GM21786 (cell line): Measurements from ENCODE around the gene PLCG1.

ENCODE experiments used
- ATAC-seq: cut with Tn5 transposase; IDR thresholded peaks from one replicate; pipeline ENCODE4 v1.9.1; 2021; ENCODE audit not compliant: unreplicated experiment

PLCG1 gene

DNA sequence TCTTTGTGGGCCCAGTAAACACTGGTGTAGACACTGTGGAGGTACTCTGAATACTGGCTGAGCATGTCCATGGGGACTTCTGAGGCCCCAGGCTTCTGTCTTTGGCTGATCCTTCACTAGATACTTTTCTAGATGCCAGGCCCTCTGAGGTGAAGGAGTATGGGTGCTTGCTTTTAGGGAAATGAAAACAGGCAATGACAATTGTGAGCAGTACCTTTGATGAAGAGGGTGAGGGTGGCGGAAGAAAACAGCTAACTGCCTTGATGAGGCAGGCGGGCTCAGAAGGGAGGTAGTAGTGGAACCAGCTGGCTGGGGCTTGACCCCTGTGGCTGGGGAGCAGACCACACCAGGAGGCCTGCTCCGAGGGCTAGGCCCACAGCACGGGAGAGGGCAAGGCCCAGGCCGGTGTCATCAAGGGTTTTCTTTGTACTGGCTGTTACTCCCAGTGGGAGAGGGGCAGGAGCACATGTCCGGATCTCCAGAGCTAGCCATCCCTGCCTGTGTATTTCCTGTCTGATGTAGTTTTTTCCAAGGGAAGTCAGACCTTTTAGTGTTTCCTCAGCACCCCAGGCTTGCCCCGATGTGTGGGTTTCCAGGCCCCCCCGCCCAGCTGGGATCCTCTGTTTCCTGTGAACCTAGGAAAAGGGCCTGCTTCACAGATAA is 3.9 kb downstream of the PLCG1 start:
- ATAC-seq: no peak

- no peak for ATAC-seq
Observed at GRCh38 chr20:41142245-41142644, 4.9 kb downstream of the PLCG1 start.

- no peak for ATAC-seq
Observed at GRCh38 chr20:41142919-41143318, 5.6 kb downstream of the PLCG1 start.

DNA sequence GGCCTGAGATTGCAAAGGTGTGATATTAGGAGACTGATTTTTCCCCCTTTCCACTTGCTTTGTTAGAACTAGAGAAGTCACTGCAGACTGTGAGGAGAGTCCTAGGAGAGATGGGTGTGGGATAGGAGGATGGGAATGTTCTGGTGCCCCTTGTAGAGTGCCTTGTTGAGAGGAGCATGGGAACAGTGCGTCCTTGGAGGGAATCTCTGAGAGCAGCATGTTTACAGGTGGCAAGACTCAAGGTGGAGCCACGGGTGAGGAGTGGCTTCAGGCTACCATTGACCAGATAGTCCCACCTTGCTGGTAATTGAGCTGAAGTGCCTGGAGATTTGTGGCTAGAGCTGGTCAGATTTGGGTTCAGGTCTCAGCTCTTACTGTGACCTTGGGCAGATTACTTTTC is 6.0 kb downstream of the PLCG1 start:
- ATAC-seq: no peak

GRCh38 chr20:41145317-41145716 is 8.0 kb downstream of the PLCG1 start:
- ATAC-seq: no peak

DNA sequence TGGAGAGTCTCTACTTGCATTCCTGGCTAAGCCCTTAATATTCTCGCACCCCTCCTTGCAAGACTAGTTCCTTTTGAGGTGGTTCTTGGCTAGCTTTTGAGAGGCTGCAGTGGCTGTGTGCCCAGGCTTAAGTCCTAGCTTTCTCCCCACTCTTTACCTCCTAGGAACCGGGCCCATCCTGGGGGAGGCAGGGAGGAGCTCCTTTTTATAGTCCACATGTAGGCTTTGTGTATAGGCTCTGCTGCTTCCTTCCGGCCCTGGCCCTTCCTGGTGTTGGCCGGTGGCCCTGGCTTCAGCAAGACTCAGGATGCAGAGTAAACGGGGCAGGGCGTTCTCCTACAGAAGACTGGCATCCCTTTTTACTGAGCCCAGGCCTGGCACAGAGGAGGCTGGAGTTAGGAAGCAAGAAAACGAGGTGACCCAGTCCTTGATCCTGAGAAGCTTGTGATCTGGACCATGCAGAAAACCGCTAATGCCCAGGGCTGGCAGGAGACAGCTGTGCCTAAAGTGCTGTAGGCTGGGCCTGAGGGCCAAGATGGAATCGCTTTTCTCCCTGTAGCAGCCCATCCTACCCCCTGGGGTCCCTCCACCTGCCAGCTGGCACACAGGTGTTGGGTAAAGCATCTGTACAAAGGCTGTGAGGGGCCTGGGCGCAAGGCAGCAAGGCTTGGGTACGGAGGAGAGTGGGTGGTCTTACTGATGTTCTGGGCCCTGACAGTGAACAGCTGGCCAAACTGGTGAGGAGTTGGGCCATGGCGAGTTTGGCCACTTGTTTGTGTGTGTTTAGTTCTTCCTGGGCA is 8.7 kb downstream of the PLCG1 start:
- no peak for ATAC-seq

- no peak for ATAC-seq
Observed at GRCh38 chr20:41147767-41148191, 10.4 kb downstream of the PLCG1 start.

- no peak for ATAC-seq
Observed at GRCh38 chr20:41148942-41149341, 11.6 kb downstream of the PLCG1 start.

- ATAC-seq: no peak
Observed at GRCh38 chr20:41150664-41151063, 13.3 kb downstream of the PLCG1 start.

DNA sequence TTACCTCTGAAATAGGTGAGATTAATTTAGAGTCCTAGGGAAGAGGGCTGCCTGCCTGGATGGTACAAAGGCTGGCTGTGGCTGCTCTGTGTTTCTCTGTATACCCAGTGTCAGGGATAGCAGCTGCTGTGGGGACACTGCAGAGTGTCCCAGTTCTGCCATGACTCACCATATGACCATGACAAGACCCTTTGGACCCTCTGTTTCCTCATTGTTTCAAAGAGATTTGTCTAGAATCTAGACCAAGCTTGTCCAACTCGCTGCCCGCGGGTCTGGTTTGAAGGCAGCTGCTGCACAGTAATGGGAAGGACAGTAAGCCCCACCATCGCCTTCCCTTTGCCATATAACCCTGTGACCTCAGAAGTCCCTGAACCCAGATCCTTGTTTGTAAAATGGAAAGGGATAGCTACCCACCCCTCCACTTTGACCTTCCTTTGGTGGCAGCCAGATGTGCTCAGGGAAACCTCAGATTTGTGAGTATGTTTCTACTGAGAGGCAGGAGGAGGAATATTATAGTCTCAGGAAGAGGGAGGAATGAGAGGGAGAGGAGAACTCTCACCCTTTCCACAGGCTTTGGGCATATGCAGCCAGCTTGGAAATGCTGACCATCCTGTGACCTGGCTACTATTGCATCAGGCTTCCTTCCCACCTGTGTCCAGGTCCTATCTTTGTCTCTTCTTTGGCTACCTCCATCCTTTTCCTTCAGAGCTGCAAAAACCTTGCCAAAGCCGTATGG is 14.0 kb downstream of the PLCG1 start:
- ATAC-seq: no peak

DNA sequence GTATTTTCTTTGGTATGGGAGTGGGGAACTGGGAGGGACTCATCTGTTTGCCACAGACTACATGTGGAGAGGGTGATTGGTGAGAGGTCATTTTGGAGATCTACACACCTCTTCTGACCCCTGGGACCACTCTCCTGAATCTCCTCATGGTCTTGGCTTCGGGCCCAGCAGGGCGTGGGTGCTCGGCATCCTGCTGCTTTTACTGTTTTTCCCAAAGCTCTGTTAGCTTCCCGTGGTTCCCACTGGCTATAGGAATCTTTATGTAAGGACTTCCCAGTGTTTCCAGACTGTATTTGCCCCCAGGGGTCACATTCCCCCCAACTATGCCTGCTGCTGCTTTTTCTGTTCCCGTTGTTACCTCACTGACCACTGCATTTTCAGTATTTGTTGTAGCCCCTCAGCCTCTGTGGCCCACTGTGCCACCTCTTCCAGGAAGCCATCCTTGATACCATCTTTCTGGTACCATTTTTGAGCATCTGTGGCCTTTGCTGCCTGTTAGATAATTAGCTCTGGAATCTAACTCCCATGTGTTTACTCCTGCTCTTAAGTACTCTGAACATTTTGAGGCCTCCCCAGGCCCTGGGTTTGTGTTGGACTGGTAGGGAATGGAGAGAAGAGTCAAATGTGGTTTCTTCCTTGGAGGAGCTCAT is 14.9 kb downstream of the PLCG1 start:
- ATAC-seq: no peak

DNA sequence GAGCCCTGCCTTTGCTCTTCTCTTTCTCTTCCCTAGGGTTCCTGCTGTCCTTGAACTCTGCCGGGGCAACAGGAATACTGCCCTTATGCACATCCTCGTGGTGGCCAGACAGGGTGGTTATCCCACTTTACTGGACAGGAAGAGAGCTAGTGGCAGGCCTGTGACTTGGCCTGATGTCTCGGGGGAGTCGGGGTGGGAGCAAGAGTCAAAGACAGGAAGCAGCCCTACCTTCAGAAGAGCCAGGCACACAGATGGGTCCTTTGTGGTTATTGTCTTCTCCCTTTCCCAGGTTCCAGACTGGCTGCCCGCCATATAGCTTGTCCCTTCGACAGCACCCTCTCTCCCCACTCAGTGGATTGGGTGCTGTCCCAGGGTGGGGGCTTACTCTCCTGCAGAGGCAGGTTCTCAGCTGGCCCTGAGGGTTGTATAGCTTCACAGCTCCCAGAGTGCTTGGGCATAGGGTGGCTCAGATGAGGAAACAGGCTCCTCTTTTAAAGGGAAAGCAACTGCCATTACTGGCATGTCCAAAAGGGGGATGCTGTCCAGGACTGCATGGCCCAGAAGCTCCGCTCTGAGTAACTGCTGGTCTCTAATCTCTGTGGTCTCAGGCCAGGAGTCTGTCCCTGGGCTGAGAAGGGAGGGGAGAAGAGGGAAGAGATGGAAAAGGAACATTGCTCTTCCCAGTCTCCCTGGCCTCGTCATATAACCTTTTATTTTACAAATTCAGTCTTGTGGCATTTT is 17.3 kb downstream of the PLCG1 start:
- ATAC-seq: no peak

- no peak for ATAC-seq
Observed at GRCh38 chr20:41155261-41155660, 17.9 kb downstream of the PLCG1 start.

- ATAC-seq: no peak
Observed at GRCh38 chr20:41158082-41158625, 20.8 kb downstream of the PLCG1 start.

DNA sequence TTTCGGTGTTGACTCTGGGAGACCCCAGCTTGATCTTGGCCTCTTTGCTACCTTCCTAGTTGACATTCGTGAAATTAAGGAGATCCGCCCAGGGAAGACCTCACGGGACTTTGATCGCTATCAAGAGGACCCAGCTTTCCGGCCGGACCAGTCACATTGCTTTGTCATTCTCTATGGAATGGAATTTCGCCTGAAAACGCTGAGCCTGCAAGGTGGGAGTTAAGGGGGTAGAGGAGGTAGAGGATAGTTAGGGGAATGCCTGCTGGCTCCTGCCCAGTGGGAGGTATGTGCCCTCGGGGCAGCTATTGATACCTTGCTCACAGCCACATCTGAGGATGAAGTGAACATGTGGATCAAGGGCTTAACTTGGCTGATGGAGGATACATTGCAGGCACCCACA is 22.2 kb downstream of the PLCG1 start:
- ATAC-seq: no peak

DNA sequence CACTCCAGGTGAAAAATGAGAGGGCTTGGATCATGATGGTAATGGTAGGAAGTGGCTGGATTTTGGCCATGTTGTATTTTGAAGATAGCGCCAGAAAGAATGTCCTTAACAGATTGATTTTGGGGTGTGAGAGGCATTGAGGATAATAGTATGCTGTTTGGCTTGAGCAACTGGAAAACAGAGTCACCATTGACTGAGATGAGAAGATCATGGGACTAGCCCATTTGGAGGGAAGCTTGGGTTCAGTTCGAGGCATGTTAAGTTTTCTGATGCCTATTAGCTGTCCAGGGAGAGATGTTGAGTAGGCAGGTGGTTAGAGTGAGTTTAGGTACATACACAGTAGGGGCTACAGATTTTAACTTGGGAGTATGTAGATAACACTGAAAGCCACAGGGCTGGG is 23.3 kb downstream of the PLCG1 start:
- no peak for ATAC-seq

DNA sequence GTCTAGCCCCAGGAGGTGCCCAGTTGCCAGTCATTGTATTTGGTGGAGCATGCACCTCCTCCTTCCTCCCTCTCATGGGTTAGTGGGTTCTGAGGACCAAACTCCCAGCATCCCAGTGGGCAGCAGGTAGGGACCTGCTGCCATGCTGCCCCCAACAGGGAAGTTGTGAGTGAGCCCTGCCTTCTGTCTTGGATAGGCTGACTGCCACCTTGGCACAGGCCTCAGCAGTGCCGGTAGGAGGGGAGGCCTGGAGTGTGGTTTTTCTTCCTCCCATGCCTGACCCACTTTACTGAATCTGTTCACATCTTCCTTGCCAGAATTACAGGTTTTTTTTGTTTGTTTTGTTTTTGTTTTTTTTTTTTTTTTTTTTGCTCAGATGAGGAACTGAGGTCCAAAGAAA is 24.5 kb downstream of the PLCG1 start:
- no peak for ATAC-seq

GRCh38 chr20:41162396-41162795 is 25.1 kb downstream of the PLCG1 start:
- no peak for ATAC-seq

GRCh38 chr20:41163821-41164220 is 26.5 kb downstream of the PLCG1 start:
- ATAC-seq: no peak
